Mesendoderm (in vitro differentiated cells): ENCODE results near the gene CCDC158.

ENCODE experiments used
- DNase-seq: peaks from one replicate; pipeline ENCODE4 v3.0.0; 2013
- H2AK5ac ChIP-seq: 2 replicates; pipeline ENCODE4 v1.6.1; 2013; ENCODE audit warnings: low read length, inconsistent platforms
- H2BK120ac ChIP-seq: 2 replicates; pipeline ENCODE4 v1.6.1; 2013; ENCODE audit warnings: low read depth, mild to moderate bottlenecking, low read length, moderate library complexity, mixed read lengths
- H2BK15ac ChIP-seq: replicated peaks from 2 replicates; pipeline ENCODE4 v1.6.1; 2013; ENCODE audit warnings: low read depth, mild to moderate bottlenecking, moderate library complexity
- H2BK5ac ChIP-seq: 2 replicates; pipeline ENCODE4 v1.6.1; 2013; ENCODE audit warnings: low read length, inconsistent platforms
- H3K18ac ChIP-seq: 2 replicates; pipeline ENCODE4 v1.6.1; 2013; ENCODE audit warnings: mild to moderate bottlenecking, low read length, mixed read lengths
- H3K23ac ChIP-seq: one replicate; pipeline ENCODE4 v1.6.1; 2013; ENCODE audit warnings: low read length
- H3K27ac ChIP-seq: 2 replicates; pipeline ENCODE4 v1.5.1; 2013; ENCODE audit warnings: low read depth, mild to moderate bottlenecking, inconsistent platforms, low read length, moderate library complexity
- H3K27me3 ChIP-seq: 2 replicates; pipeline ENCODE4 v1.6.1; 2013; ENCODE audit warnings: low read length, control low read depth, mild to moderate bottlenecking, inconsistent platforms; ENCODE audit not compliant: insufficient read depth, poor library complexity
- H3K36me3 ChIP-seq: 2 replicates; pipeline ENCODE4 v1.6.1; 2013; ENCODE audit warnings: low read length, inconsistent platforms; ENCODE audit not compliant: control insufficient read depth, insufficient read depth
- H3K4ac ChIP-seq: one replicate; pipeline ENCODE4 v1.6.1; 2013; ENCODE audit warnings: low read depth, mild to moderate bottlenecking, low read length, moderate library complexity
- H3K4me1 ChIP-seq: 2 replicates; pipeline ENCODE4 v1.6.1; 2013; ENCODE audit warnings: low read depth, low read length, inconsistent platforms; ENCODE audit not compliant: control insufficient read depth
- H3K4me2 ChIP-seq: 2 replicates; pipeline ENCODE4 v1.6.1; 2013; ENCODE audit warnings: low read length
- H3K4me3 ChIP-seq: 2 replicates; pipeline ENCODE4 v1.5.1; 2013; ENCODE audit warnings: mild to moderate bottlenecking, low read length
- H3K56ac ChIP-seq: one replicate; pipeline ENCODE4 v1.6.1; 2013; ENCODE audit warnings: low read length
- H3K79me1 ChIP-seq: 2 replicates; pipeline ENCODE4 v1.6.1; 2013; ENCODE audit warnings: low read length, inconsistent platforms
- H3K79me2 ChIP-seq: 2 replicates; pipeline ENCODE4 v1.6.1; 2013; ENCODE audit warnings: mild to moderate bottlenecking, low read length; ENCODE audit not compliant: control insufficient read depth, insufficient read depth
- H3K9ac ChIP-seq: 2 replicates; pipeline ENCODE4 v1.6.1; 2013; ENCODE audit warnings: low read length, inconsistent platforms
- H4K5ac ChIP-seq: one replicate; pipeline ENCODE4 v1.6.1; 2013; ENCODE audit warnings: low read length
- H4K8ac ChIP-seq: one replicate; pipeline ENCODE4 v1.6.1; 2013; ENCODE audit warnings: low read depth, mild to moderate bottlenecking, control low read depth, low read length, moderate library complexity
- WGBS: extraction: QIAGEN DNeasy Blood & Tissue Kit; methylation state at CpG from one replicate; pipeline ENCODE4 v1.1.7; 2013; ENCODE audit warnings: low lambda C conversion rate, missing lambda C conversion rate; ENCODE audit not compliant: insufficient coverage; ENCODE audit errors: extremely low coverage; 5-methylcytosine and 5-hydroxymethylcytosine counted together

CCDC158 gene

GRCh38 chr4:76384052-76384451, 36.9 kb downstream of the CCDC158 start:
- H4K5ac ChIP-seq: no peak overlapping the region
- H3K79me2 ChIP-seq: no peaks in the 10 kb centered on the region
- no peak overlapping the region for H2BK5ac ChIP-seq
- no peaks in the 10 kb centered on the region for H3K36me3 ChIP-seq
- H4K8ac ChIP-seq: no peak overlapping the region
- no peak overlapping the region for H3K4me3 ChIP-seq
- H3K4me2 ChIP-seq: no peak overlapping the region
- H3K27me3 ChIP-seq: no peaks in the 10 kb centered on the region
- H3K9ac ChIP-seq: no peak overlapping the region
- no peak overlapping the region for H3K18ac ChIP-seq
- no peak overlapping the region for H3K23ac ChIP-seq
- H3K79me1 ChIP-seq: no peaks in the 10 kb centered on the region
- H3K56ac ChIP-seq: no peak overlapping the region
- H3K4me1 ChIP-seq: no peaks in the 10 kb centered on the region
- H2AK5ac ChIP-seq: no peak overlapping the region
- WGBS: no CpG with 5 or more reads among the region's 4 CpGs
- H2BK120ac ChIP-seq: no peak overlapping the region
- DNase-seq: peak; percentile 6
- H3K27ac ChIP-seq: no peak overlapping the region
- peak overlapping the region; percentile 26 for H3K4ac ChIP-seq
- H2BK15ac ChIP-seq: no peak overlapping the region

- no peak overlapping the region for H3K4me2 ChIP-seq
- no peak overlapping the region for H2BK120ac ChIP-seq
- WGBS: no CpG with 5 or more reads among the region's 2 CpGs
- H3K56ac ChIP-seq: no peak overlapping the region
- no peak overlapping the region for H3K4me3 ChIP-seq
- no peak overlapping the region for H2BK5ac ChIP-seq
- H3K4ac ChIP-seq: no peak overlapping the region
- H3K4me1 ChIP-seq: no peaks in the 10 kb centered on the region
- no peak overlapping the region for H3K27ac ChIP-seq
- peak; percentile 2 for DNase-seq
- no peaks in the 10 kb centered on the region for H3K79me1 ChIP-seq
- H3K27me3 ChIP-seq: no peaks in the 10 kb centered on the region
- H4K8ac ChIP-seq: no peak overlapping the region
- H2AK5ac ChIP-seq: no peak overlapping the region
- no peak overlapping the region for H3K18ac ChIP-seq
- H2BK15ac ChIP-seq: no peak overlapping the region
- H3K9ac ChIP-seq: no peak overlapping the region
- no peaks in the 10 kb centered on the region for H3K36me3 ChIP-seq
- no peak overlapping the region for H4K5ac ChIP-seq
- no peak overlapping the region for H3K23ac ChIP-seq
- no peaks in the 10 kb centered on the region for H3K79me2 ChIP-seq
Measured at GRCh38 chr4:76383001-76383400, 37.9 kb downstream of the CCDC158 start.

- H3K27ac ChIP-seq: no peak overlapping the region
- H3K4me2 ChIP-seq: no peak overlapping the region
- no peak overlapping the region for H2BK15ac ChIP-seq
- no peak for DNase-seq
- H2AK5ac ChIP-seq: no peak overlapping the region
- no peaks in the 10 kb centered on the region for H3K4me1 ChIP-seq
- no peaks in the 10 kb centered on the region for H3K27me3 ChIP-seq
- H3K4me3 ChIP-seq: no peak overlapping the region
- no peak overlapping the region for H4K8ac ChIP-seq
- H2BK5ac ChIP-seq: no peak overlapping the region
- no peak overlapping the region for H3K23ac ChIP-seq
- H4K5ac ChIP-seq: no peak overlapping the region
- no peak overlapping the region for H3K18ac ChIP-seq
- WGBS: no CpG with 5 or more reads among the region's 3 CpGs
- H3K79me1 ChIP-seq: no peaks in the 10 kb centered on the region
- H3K79me2 ChIP-seq: no peaks in the 10 kb centered on the region
- H3K56ac ChIP-seq: no peak overlapping the region
- no peak overlapping the region for H3K9ac ChIP-seq
- no peak overlapping the region for H3K4ac ChIP-seq
- no peak overlapping the region for H2BK120ac ChIP-seq
- no peaks in the 10 kb centered on the region for H3K36me3 ChIP-seq
Measured at GRCh38 chr4:76381986-76382385, 39.0 kb downstream of the CCDC158 start.

GRCh38 chr4:76380561-76380960, 40.4 kb downstream of the CCDC158 start:
- DNase-seq: peak; percentile 11
- no peaks in the 10 kb centered on the region for H3K4me1 ChIP-seq
- no CpG with 5 or more reads among the region's 6 CpGs for WGBS
- H3K79me1 ChIP-seq: no peaks in the 10 kb centered on the region
- H3K18ac ChIP-seq: no peak overlapping the region
- no peak overlapping the region for H2AK5ac ChIP-seq
- no peak overlapping the region for H3K56ac ChIP-seq
- no peak overlapping the region for H4K8ac ChIP-seq
- H4K5ac ChIP-seq: no peak overlapping the region
- no peak overlapping the region for H2BK120ac ChIP-seq
- H3K27ac ChIP-seq: no peak overlapping the region
- no peak overlapping the region for H3K4me2 ChIP-seq
- no peak overlapping the region for H3K23ac ChIP-seq
- H3K79me2 ChIP-seq: no peaks in the 10 kb centered on the region
- H3K36me3 ChIP-seq: no peaks in the 10 kb centered on the region
- no peak overlapping the region for H3K9ac ChIP-seq
- no peak overlapping the region for H3K4ac ChIP-seq
- H2BK15ac ChIP-seq: no peak overlapping the region
- no peak overlapping the region for H2BK5ac ChIP-seq
- no peaks in the 10 kb centered on the region for H3K27me3 ChIP-seq
- H3K4me3 ChIP-seq: no peak overlapping the region

GRCh38 chr4:76377911-76378310, 43.0 kb downstream of the CCDC158 start:
- H3K23ac ChIP-seq: no peak overlapping the region
- DNase-seq: peak; percentile 72
- no peak overlapping the region for H4K5ac ChIP-seq
- no peak overlapping the region for H3K4me3 ChIP-seq
- no peak overlapping the region for H3K4me2 ChIP-seq
- no peak overlapping the region for H3K27ac ChIP-seq
- no peak overlapping the region for H2BK5ac ChIP-seq
- no peaks in the 10 kb centered on the region for H3K79me1 ChIP-seq
- no peak overlapping the region for H3K9ac ChIP-seq
- H3K36me3 ChIP-seq: no peaks in the 10 kb centered on the region
- no peaks in the 10 kb centered on the region for H3K4me1 ChIP-seq
- H3K18ac ChIP-seq: no peak overlapping the region
- no peaks in the 10 kb centered on the region for H3K27me3 ChIP-seq
- no peaks in the 10 kb centered on the region for H3K79me2 ChIP-seq
- no peak overlapping the region for H3K56ac ChIP-seq
- H2AK5ac ChIP-seq: no peak overlapping the region
- H2BK120ac ChIP-seq: no peak overlapping the region
- no CpG with 5 or more reads among the region's 5 CpGs for WGBS
- no peak overlapping the region for H4K8ac ChIP-seq
- no peak overlapping the region for H3K4ac ChIP-seq
- no peak overlapping the region for H2BK15ac ChIP-seq

GRCh38 chr4:76377481-76377901, 43.5 kb downstream of the CCDC158 start:
- Histone ChIP-seq H3K23ac (no peak overlapping the region), H3K4me1 (no peaks in the 10 kb centered on the region), H2AK5ac (no peak overlapping the region), H3K4me3 (no peak overlapping the region), H3K56ac (no peak overlapping the region), H2BK5ac (no peak overlapping the region), H3K27me3 (no peaks in the 10 kb centered on the region), H2BK120ac (no peak overlapping the region), H3K4ac (no peak overlapping the region), H3K9ac (no peak overlapping the region), H3K18ac (no peak overlapping the region), H3K4me2 (no peak overlapping the region), H3K79me2 (no peaks in the 10 kb centered on the region), H4K8ac (no peak overlapping the region), H3K79me1 (no peaks in the 10 kb centered on the region), H4K5ac (no peak overlapping the region), H2BK15ac (no peak overlapping the region), H3K36me3 (no peaks in the 10 kb centered on the region), H3K27ac (no peak overlapping the region)
- no peak for DNase-seq
- WGBS: no CpG with 5 or more reads among the region's 4 CpGs
